Adipose tissue (tissue), 3 donors: ENCODE data around the gene TAX1BP3. TPM values are rescaled to one million over a fixed set of nuclear protein-coding genes. Genes with fewer than 3 reads are reported as not detected.

Source experiments
- H3K27ac ChIP-seq: one replicate; pipeline ENCODE4 v1.5.1; 2013; ENCODE audit warnings: low read depth, low read length
- WGBS, 3 donors: extraction: QIAGEN DNeasy Blood & Tissue Kit; methylation state at CpG; one replicate each; pipeline ENCODE4 v1.1.7; 2013; 5-methylcytosine and 5-hydroxymethylcytosine counted together
- polyA plus RNA-seq, 3 donors: library from polyadenylated mRNA; stranded (reverse); fragments of 200-250 nt; gene quantifications; one replicate each; pipeline ENCODE4 v1.2.3, GENCODE V29; 2013
- donor health status: healthy with polysubstance abuse.
- donor health status: Bipolar disorder and iron deficiency.
- donor health status: healthy.

Gene TAX1BP3
- polyA plus RNA-seq, 3 donors = 54.3 to 172 (median 92.1) TPM

GRCh38 chr17:3666516-3666915 is 1.9 kb downstream of the TAX1BP3 start:
- no peak overlapping the region for H3K27ac ChIP-seq
- 80 to 85% (median 82%) methylated on average over 6 of the region's 6 CpGs for WGBS, 3 donors

GRCh38 chr17:3665834-3666233 is 2.5 kb downstream of the TAX1BP3 start:
- 74 to 76% (median 76%) methylated on average over 5 of the region's 5 CpGs for WGBS, 3 donors
- no peak overlapping the region for H3K27ac ChIP-seq

- H3K27ac ChIP-seq = no peak overlapping the region
- 86 to 88% (median 87%) methylated on average over 32 to 33 of the region's 33 CpGs for WGBS, 3 donors
Observed at GRCh38 chr17:3663102-3664011, 5.0 kb downstream of the TAX1BP3 start.

GRCh38 chr17:3660311-3660891 is 8.0 kb downstream of the TAX1BP3 start:
- H3K27ac ChIP-seq = no peak overlapping the region
- WGBS, 3 donors = 82 to 93% (median 87%) methylated on average over 23 of the region's 23 CpGs

GRCh38 chr17:3659541-3660111 is 8.8 kb downstream of the TAX1BP3 start:
- H3K27ac ChIP-seq = peak overlapping the region; percentile 51
- WGBS, 3 donors = 54 to 69% (median 65%) methylated on average over 22 of the region's 22 CpGs

DNA sequence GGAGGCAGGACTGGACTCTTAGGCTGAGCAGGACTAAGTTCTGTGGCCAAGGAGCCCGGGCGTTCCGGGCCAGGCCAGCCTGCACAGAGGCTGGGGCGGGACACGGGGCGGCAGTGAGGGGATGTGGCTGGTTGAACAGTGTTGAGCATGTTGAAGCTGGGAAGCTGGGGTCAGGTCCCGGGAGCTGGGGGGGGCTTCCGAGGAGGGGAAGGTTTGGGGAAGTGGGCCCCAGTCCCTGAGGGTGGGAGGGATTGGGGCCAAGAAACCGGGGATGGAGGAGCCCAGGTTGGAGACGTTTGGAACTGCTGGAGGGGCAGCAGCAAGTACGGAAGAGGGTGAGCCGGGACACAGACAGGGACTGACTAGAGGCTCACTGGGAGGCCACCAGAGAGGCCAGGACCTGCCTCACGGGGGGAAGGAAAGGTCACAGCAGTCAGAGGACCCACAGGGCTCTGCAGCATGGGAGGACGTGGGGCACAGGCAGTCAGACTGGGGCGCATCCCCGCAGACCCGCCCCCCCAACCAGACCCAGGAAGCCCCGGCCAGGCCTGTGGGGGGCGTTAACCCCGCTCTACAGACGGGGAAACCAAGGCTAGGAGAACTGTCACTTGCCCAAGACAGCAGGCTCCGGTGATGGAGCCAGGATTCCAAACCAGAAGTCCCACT is 9.5 kb downstream of the TAX1BP3 start:
- 48 to 75% (median 67%) methylated on average over 22 of the region's 22 CpGs for WGBS, 3 donors
- no peak overlapping the region for H3K27ac ChIP-seq

DNA sequence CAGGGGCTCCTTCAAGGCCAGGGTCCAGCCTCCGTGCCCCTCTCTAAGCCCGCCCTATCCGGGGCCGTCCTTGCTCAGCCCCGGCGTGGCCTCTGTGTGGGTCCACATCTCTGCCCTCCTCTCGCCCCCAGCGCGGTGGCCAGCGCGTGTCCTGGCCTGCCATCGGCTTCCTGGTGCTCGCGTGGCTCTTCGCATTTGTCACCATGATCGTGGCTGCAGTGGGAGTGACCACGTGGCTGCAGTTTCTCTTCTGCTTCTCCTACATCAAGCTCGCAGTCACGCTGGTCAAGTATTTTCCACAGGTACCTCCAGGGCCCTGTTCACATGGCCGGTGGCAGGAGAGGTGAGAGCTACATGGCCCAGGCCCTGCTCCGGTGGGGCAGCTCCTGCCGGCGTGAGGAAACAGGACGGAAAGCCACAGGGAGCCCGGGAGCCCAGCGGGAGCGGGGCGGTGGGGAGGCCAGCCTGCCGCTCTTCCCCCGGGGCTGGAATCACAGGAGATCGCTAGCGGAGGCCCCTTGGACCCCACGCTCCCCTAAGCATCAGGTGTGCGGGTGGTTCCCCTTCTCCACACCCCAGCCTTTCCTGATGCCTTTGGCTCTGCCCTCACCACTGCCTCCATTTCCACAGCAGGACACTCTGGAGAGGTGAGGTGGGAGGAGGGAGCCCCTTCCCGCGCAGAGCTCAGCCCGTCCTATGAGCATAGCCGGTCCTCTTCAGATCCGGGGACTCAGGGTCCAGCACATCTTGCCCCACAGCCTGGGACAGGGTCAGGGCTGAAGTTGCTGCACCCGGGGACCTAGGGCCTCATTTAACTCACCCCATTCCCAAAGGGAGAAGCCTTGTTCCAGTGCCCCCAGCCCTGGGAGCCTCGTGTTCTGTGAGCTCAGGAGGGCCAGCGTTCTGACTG is 10.2 kb downstream of the TAX1BP3 start:
- no peak overlapping the region for H3K27ac ChIP-seq
- 84 to 89% (median 87%) methylated on average over 42 of the region's 42 CpGs for WGBS, 3 donors

GRCh38 chr17:3657588-3657869 is 10.8 kb downstream of the TAX1BP3 start:
- 87 to 92% (median 87%) methylated on average over 7 of the region's 7 CpGs for WGBS, 3 donors
- no peak overlapping the region for H3K27ac ChIP-seq

DNA sequence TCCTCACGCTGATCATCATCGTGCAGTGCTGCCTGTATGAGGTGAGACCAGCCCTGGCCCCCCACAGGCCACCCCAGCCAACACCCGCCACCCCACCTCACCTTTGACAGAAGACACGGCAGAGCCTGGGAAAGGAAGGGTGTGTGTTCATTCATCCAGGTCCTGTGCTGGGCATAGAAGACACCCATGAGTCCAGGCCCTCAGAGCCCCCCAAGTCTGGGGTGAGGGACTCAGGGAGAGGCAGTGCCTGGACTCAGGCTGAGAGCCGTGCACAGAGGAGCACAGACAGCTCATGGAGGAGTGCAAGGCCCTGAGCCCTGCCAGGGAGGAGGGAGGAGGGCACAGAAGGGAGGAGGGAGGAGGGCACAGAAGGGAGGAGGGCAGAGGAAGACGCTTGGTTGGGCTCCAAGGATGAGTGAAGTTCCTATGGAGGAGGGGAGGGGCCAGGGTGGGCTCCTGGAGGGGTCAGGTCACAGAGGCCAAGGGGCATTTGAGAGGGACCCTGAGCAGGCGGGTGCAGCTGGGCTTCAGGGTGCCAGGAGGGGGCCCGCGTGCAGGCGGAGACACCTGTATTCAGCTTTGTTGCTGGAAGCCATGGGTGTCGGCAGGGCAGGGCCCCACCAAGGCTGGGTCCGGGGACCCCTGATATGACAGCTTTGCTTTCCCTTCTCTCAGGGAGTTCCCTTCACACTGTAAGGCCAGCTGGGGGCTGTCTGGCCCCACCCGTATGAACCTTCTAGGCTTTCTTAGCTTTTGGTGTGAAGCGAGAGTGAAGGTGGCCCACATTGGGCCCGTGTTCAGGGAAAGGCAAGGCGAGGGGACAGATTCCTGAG is 11.4 kb downstream of the TAX1BP3 start:
- no peak overlapping the region for H3K27ac ChIP-seq
- 84 to 88% (median 86%) methylated on average over 15 to 16 of the region's 16 CpGs for WGBS, 3 donors

GRCh38 chr17:3656353-3656752 is 12.0 kb downstream of the TAX1BP3 start:
- WGBS, 3 donors = 86 to 91% (median 91%) methylated on average over 14 to 16 of the region's 16 CpGs
- no peak overlapping the region for H3K27ac ChIP-seq

DNA sequence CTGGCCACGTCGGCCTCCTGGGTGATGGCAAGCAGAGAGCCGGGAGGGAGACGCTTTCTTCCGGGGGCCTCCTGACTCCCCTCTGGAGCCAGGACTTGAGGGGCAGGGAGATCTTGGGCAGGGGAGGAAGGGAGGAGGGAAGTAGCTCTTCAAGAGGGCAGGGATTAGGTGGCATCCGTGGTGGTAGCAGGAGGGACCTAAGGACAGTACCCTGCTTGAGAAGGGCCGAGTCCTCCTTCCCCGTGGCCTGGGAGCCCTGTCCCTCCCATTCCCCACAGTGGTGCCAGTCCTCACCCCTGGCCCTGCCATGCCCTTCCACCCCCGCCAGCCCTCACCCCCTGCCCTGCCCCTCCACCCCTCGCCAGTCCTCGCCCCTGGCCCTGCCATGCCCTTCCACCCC is 12.6 kb downstream of the TAX1BP3 start:
- no peak overlapping the region for H3K27ac ChIP-seq
- 90 to 92% (median 91%) methylated on average over 8 to 11 of the region's 11 CpGs for WGBS, 3 donors

GRCh38 chr17:3647769-3648555 is 20.4 kb downstream of the TAX1BP3 start:
- WGBS, 3 donors = 56 to 65% (median 59%) methylated on average over 20 of the region's 20 CpGs
- no peak overlapping the region for H3K27ac ChIP-seq

GRCh38 chr17:3647251-3647650 is 21.1 kb downstream of the TAX1BP3 start:
- 81 to 88% (median 85%) methylated on average over 12 of the region's 12 CpGs for WGBS, 3 donors
- H3K27ac ChIP-seq = no peak overlapping the region

DNA sequence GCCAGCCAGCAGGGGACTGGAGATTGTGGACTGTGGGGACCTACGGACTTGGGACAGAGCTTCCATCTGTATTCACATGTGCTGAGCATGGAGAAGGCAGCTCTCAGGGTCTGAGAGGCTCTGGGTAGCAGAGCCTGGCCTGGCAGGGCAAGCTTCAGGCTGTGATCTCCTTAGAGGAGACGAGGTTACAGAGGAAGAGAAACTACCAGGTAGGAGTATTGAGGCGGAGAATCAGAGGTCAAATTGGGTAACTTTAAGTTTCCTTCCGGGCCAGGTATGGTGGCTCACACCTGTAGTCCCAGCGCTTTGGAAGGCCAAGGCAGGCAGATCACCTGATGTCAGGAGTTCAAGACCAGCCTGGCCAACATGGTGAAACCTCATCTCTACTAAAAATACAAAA is 23.1 kb downstream of the TAX1BP3 start:
- 59 to 89% (median 85%) methylated on average over 5 of the region's 5 CpGs for WGBS, 3 donors
- H3K27ac ChIP-seq = no peak overlapping the region

- no peak overlapping the region for H3K27ac ChIP-seq
- 91 to 93% (median 92%) methylated on average over 4 of the region's 4 CpGs for WGBS, 3 donors
Observed at GRCh38 chr17:3643889-3644349, 24.5 kb downstream of the TAX1BP3 start.

- 73 to 81% (median 80%) methylated on average over 19 of the region's 19 CpGs for WGBS, 3 donors
- H3K27ac ChIP-seq = no peak overlapping the region
Observed at GRCh38 chr17:3641717-3642486, 26.5 kb downstream of the TAX1BP3 start.
